Keratinocyte (primary cell): ENCODE measurements around the gene CDKL4. TPM values are rescaled to one million over a fixed set of nuclear protein-coding genes. Genes with fewer than 3 reads are reported as not detected.

Experiments used
- DNase-seq: peaks from one replicate; pipeline ENCODE4 v3.0.0-alpha.2; 2011; ENCODE audit warnings: low read depth, missing footprints, low spot score
- FAIRE-seq: peaks from 2 replicates; lab custom pipeline; 2011; peaks lifted over from hg19 to GRCh38; lab: Jason Lieb, UNC
- H2AFZ ChIP-seq: 2 replicates; pipeline ENCODE4 v1.6.0; 2012; ENCODE audit warnings: low read length, control low read depth, inconsistent platforms; ENCODE audit not compliant: control insufficient read depth
- H3K27ac ChIP-seq: 2 replicates; pipeline ENCODE4 v1.5.1; 2011; ENCODE audit warnings: low read length; ENCODE audit not compliant: control insufficient read depth, insufficient read depth
- H3K27me3 ChIP-seq: 3 replicates; pipeline ENCODE4 v1.6.0; 2011; ENCODE audit warnings: low read length; ENCODE audit not compliant: control insufficient read depth, insufficient read depth; ENCODE audit errors: extremely low read depth
- H3K36me3 ChIP-seq, 2 experiments: 2 replicates in 1 of 2; 3 replicates in 1 of 2; pipeline ENCODE4 v1.5.1; 2011; ENCODE audit warnings: low read length in 2 of 2, mild to moderate bottlenecking in 1 of 2; ENCODE audit not compliant: control insufficient read depth in 2 of 2, insufficient read depth in 2 of 2; ENCODE audit errors: extremely low read depth in 1 of 2
- H3K4me1 ChIP-seq: 3 replicates; pipeline ENCODE4 v1.5.1; 2011; ENCODE audit warnings: low read length; ENCODE audit not compliant: control insufficient read depth, insufficient read depth; ENCODE audit errors: extremely low read depth
- H3K4me2 ChIP-seq: 3 replicates; pipeline ENCODE4 v1.6.0; 2011; ENCODE audit warnings: low read depth, low read length; ENCODE audit not compliant: control insufficient read depth, insufficient read depth; ENCODE audit errors: extremely low read depth
- H3K4me3 ChIP-seq, 3 experiments: fragments of 200-600 bp in 1 of 3; sonication (generic) in 1 of 3; 2 replicates in 2 of 3; 3 replicates in 1 of 3; pipeline ENCODE4 v1.5.1; 2011 to 2016; ENCODE audit warnings: low read length in 3 of 3, mild to moderate bottlenecking in 3 of 3, control low read depth in 2 of 3, inconsistent platforms in 1 of 3, low read depth in 1 of 3, mixed read lengths in 1 of 3, mixed run types in 1 of 3, moderate library complexity in 1 of 3; ENCODE audit not compliant: control insufficient read depth in 2 of 3, insufficient read depth in 2 of 3; ENCODE audit errors: extremely low read depth in 1 of 3
- H3K79me2 ChIP-seq: 2 replicates; pipeline ENCODE4 v1.6.0; 2012; ENCODE audit warnings: low read length; ENCODE audit not compliant: control insufficient read depth, insufficient read depth
- H3K9ac ChIP-seq: 3 replicates; pipeline ENCODE4 v1.6.0; 2011; ENCODE audit warnings: low read length; ENCODE audit not compliant: control insufficient read depth, insufficient read depth; ENCODE audit errors: extremely low read depth
- H3K9me1 ChIP-seq: 3 replicates; pipeline ENCODE4 v1.6.0; 2011; ENCODE audit warnings: low read length; ENCODE audit not compliant: control insufficient read depth, insufficient read depth; ENCODE audit errors: extremely low read depth
- H3K9me3 ChIP-seq: 2 replicates; pipeline ENCODE4 v1.5.1; 2012; ENCODE audit warnings: low read depth, low read length; ENCODE audit not compliant: control insufficient read depth
- H4K20me1 ChIP-seq: 3 replicates; pipeline ENCODE4 v1.6.0; 2011; ENCODE audit warnings: low read length; ENCODE audit not compliant: control insufficient read depth, insufficient read depth; ENCODE audit errors: extremely low read depth
- CTCF ChIP-seq, 3 experiments: IDR thresholded peaks in 1 of 3; conservative IDR thresholded peaks in 1 of 3; optimal IDR thresholded peaks in 1 of 3; 2 replicates in 2 of 3; 3 replicates in 1 of 3; pipeline versions ENCODE3 to v1.5.1; 2011; ENCODE audit warnings: low read length in 3 of 3, mild to moderate bottlenecking in 3 of 3, moderate library complexity in 2 of 3, control low read depth in 1 of 3, inconsistent platforms in 1 of 3; ENCODE audit not compliant: insufficient read depth in 2 of 3; ENCODE audit errors: extremely low read depth in 1 of 3
- EZH2 ChIP-seq: IDR thresholded peaks from one replicate; pipeline ENCODE4 v1.6.1; 2012; ENCODE audit warnings: inconsistent platforms, mild to moderate bottlenecking, low read length, moderate library complexity
- dilution Hi-C: fragments of 300-500 bp; cut with MboI; formaldehyde crosslinking; loops from one replicate; pipeline ENCODE4 v1.7.0; 2020; ENCODE audit warnings: low sequenced_read_pairs; ENCODE audit not compliant: extremely low pct_ligation_motif_present
- polyA plus RNA-seq, 5 experiments: library from polyadenylated mRNA; depleted of rRNA in 3 of 5; stranded (reverse) in 3 of 5; stranded (forward) in 1 of 5; unstranded in 1 of 5; fragments of >200 nt; gene quantifications; 1 replicate in 1 of 5; 2 replicates in 3 of 5; 3 replicates in 1 of 5; pipeline versions ENCODE4 v1.2.1 to v1.2.3, GENCODE V29; 2011 to 2012; ENCODE audit warnings: missing spikeins in 2 of 5, low read depth in 1 of 5, low replicate concordance in 1 of 5

Gene CDKL4
- polyA plus RNA-seq, 1 donor (not counting 4 experiments of a cell fraction or from before 2014, with no cell fraction given), result not detected

GRCh38 chr2:39289609-39290008 lies 45.8 kb upstream of the CDKL4 start:
- Histone ChIP-seq H3K9me3 (no peaks in the 10 kb centered on the region), H2AFZ (no peak overlapping the region), H3K9ac (no peak overlapping the region), H4K20me1 (no peaks in the 10 kb centered on the region), H3K4me2 (no peak overlapping the region), H3K79me2 (no peaks in the 10 kb centered on the region), H3K4me1 (no peaks in the 10 kb centered on the region), H3K9me1 (no peaks in the 10 kb centered on the region), H3K27ac (no peak overlapping the region), H3K36me3 (peaks cover 7 to 9% of the 10 kb centered on the region in 2 experiments), H3K4me3 (no peak overlapping the region), H3K27me3 (no peaks in the 10 kb centered on the region)
- FAIRE-seq, result no peak
- TF ChIP-seq CTCF (optimal IDR thresholded peaks at IDR 0.05 in 1 of 3, IDR thresholded peaks at IDR 0.05 in 1 of 3, conservative IDR thresholded peaks at IDR 0.05 in 1 of 3; ENCODE audit: extremely low read depth in 1 of 3, insufficient read depth in 2 of 3, low read length in 3 of 3) (no peak), EZH2 (no peak)
- no peak for DNase-seq
- dilution Hi-C loops, result no loop called here

DNA sequence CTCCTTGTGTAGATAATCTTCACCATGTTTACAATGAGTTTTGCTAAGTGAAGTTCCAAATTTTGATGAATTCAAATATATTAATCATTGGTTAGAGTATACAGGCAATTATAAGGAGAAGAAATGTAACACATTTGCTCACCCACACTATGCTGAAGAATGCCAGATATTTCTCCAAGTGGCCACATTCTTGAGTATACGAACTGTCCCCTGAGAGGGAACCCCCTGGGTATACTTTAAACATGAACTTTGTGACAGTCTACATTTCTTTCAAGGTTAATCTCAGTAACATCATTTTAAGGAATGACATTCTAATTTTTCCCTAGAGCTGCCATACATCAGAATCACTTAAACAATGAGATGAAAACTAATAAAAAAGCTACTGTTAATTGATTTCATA lies 39.8 kb upstream of the CDKL4 start:
- Histone ChIP-seq H4K20me1 (no peaks in the 10 kb centered on the region), H3K36me3 (peaks cover 10 to 11% of the 10 kb centered on the region in 2 experiments), H3K4me1 (no peaks in the 10 kb centered on the region), H2AFZ (no peak overlapping the region), H3K27ac (no peak overlapping the region), H3K4me3 (no peak overlapping the region), H3K4me2 (no peak overlapping the region), H3K9ac (no peak overlapping the region), H3K9me3 (no peaks in the 10 kb centered on the region), H3K9me1 (no peaks in the 10 kb centered on the region), H3K79me2 (no peaks in the 10 kb centered on the region), H3K27me3 (no peaks in the 10 kb centered on the region)
- TF ChIP-seq EZH2, result no peak
- TF ChIP-seq CTCF (optimal IDR thresholded peaks at IDR 0.05 in 1 of 3, IDR thresholded peaks at IDR 0.05 in 1 of 3, conservative IDR thresholded peaks at IDR 0.05 in 1 of 3; ENCODE audit: extremely low read depth in 1 of 3, insufficient read depth in 2 of 3, low read length in 3 of 3), result no peak
- FAIRE-seq (no peak), DNase-seq (no peak)
- dilution Hi-C loops, result no loop called here
